ENCODE data around the gene APBA1.

The APBA1 gene

DNA sequence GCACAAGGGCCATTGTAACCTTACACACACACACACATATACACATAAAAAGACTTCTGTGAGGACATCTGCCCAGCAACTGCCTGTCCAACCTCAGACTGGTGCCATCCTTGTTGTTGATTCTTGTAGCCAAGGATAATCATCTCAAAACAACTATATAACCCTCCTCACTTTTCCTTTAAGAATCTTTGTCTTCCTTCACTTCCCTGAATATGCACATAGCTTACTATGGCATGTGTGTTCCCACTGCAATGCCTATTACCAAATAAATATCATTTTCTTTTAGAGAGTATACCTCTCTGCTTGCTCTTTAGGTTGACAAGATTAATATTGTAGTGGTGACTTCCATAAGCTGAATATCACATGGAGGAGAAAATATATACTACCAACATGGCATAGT, 55.2 kb downstream of the APBA1 start:
- DNase-seq, result no peak
- Histone ChIP-seq H3K4me1 (ENCODE audit: control insufficient read depth, insufficient read depth, low read length, poor library complexity, severe bottlenecking) (no peaks in the 10 kb centered on the region), H3K9me3 (ENCODE audit: control insufficient read depth, low read length) (no peaks in the 10 kb centered on the region), H3K27ac (ENCODE audit: insufficient read depth, low read length, poor library complexity, severe bottlenecking) (no peak overlapping the region), H3K4me3 (ENCODE audit: insufficient read depth, low read depth, low read length, poor library complexity, severe bottlenecking) (no peak overlapping the region), H3K36me3 (ENCODE audit: control insufficient read depth, insufficient read depth, low read length) (no peaks in the 10 kb centered on the region), H3K27me3 (replicated peaks; ENCODE audit: control insufficient read depth, insufficient read depth, low read length, poor library complexity, severe bottlenecking) (no peaks in the 10 kb centered on the region)

DNA sequence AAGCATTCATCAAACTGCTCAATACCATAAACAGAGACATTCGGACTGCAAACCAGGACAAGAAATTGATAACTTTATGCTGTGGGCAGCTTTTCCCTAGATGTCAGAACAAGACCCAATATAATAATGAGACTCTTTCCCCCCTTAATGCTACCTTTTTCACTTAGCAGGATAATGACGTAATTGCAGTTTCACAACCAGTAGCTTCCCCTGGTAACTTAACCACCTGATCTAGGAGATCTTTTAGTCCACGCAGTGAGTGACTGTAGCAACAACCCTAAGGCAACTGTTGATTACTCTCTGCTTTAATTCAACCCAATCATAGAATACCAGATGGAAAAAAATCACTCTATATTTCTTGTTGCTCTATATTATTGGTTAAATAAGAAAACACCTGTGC, 56.3 kb downstream of the APBA1 start:
- Histone ChIP-seq H3K4me3 (ENCODE audit: insufficient read depth, low read depth, low read length, poor library complexity, severe bottlenecking) (no peak overlapping the region), H3K27me3 (replicated peaks; ENCODE audit: control insufficient read depth, insufficient read depth, low read length, poor library complexity, severe bottlenecking) (no peaks in the 10 kb centered on the region), H3K9me3 (ENCODE audit: control insufficient read depth, low read length) (no peaks in the 10 kb centered on the region), H3K36me3 (ENCODE audit: control insufficient read depth, insufficient read depth, low read length) (no peaks in the 10 kb centered on the region), H3K27ac (ENCODE audit: insufficient read depth, low read length, poor library complexity, severe bottlenecking) (no peak overlapping the region), H3K4me1 (ENCODE audit: control insufficient read depth, insufficient read depth, low read length, poor library complexity, severe bottlenecking) (no peaks in the 10 kb centered on the region)
- DNase-seq, result no peak

DNA sequence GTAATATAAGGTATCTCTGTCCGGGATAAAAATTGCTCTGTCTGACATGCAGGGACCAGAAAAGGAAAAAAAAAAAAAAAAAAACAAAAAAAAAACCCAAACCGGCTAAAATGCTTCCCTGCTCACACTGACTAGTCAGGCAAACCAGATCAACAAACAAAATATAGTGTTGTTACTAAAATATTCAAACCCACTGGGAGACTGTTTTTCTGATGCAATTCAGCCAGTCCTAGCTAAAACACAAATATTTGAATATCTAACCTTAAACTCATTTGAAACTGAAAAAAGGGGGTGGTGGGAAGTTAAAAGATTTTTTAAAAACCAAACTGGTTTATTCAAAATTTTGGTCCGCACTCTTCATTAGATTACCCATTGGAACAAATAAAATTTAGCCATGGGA, 61.0 kb downstream of the APBA1 start:
- H3K27ac ChIP-seq (ENCODE audit: insufficient read depth, low read length, poor library complexity, severe bottlenecking), result no peak overlapping the region
- no peak overlapping the region for H3K4me3 ChIP-seq (ENCODE audit: insufficient read depth, low read depth, low read length, poor library complexity, severe bottlenecking)
- H3K4me1 ChIP-seq (ENCODE audit: control insufficient read depth, insufficient read depth, low read length, poor library complexity, severe bottlenecking), result no peaks in the 10 kb centered on the region
- H3K27me3 ChIP-seq (replicated peaks; ENCODE audit: control insufficient read depth, insufficient read depth, low read length, poor library complexity, severe bottlenecking), result no peaks in the 10 kb centered on the region
- no peak for DNase-seq
- no peaks in the 10 kb centered on the region for H3K9me3 ChIP-seq (ENCODE audit: control insufficient read depth, low read length)
- no peaks in the 10 kb centered on the region for H3K36me3 ChIP-seq (ENCODE audit: control insufficient read depth, insufficient read depth, low read length)

DNA sequence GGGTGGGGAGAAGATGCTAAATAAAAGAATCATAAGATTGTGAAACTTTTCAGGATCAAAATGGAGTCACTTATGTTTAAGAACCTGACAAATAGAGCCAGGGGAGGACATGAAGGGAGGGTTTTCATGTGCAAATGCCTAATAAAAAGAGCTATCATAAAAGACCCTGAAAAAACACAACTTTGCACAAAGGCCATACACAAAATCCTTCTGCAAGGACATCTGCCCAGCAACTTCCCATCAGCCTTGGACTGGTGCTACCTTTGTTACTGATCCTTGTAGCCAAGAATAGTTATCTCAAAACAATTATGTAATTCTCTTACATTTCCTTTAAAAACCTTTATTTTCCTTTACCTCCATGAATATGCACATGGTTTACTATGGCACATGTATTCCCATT, 63.0 kb downstream of the APBA1 start:
- H3K27ac ChIP-seq (ENCODE audit: insufficient read depth, low read length, poor library complexity, severe bottlenecking), result no peak overlapping the region
- no peak overlapping the region for H3K4me3 ChIP-seq (ENCODE audit: insufficient read depth, low read depth, low read length, poor library complexity, severe bottlenecking)
- no peaks in the 10 kb centered on the region for H3K9me3 ChIP-seq (ENCODE audit: control insufficient read depth, low read length)
- no peaks in the 10 kb centered on the region for H3K27me3 ChIP-seq (replicated peaks; ENCODE audit: control insufficient read depth, insufficient read depth, low read length, poor library complexity, severe bottlenecking)
- H3K4me1 ChIP-seq (ENCODE audit: control insufficient read depth, insufficient read depth, low read length, poor library complexity, severe bottlenecking), result no peaks in the 10 kb centered on the region
- DNase-seq, result no peak
- H3K36me3 ChIP-seq (ENCODE audit: control insufficient read depth, insufficient read depth, low read length), result no peaks in the 10 kb centered on the region

DNA sequence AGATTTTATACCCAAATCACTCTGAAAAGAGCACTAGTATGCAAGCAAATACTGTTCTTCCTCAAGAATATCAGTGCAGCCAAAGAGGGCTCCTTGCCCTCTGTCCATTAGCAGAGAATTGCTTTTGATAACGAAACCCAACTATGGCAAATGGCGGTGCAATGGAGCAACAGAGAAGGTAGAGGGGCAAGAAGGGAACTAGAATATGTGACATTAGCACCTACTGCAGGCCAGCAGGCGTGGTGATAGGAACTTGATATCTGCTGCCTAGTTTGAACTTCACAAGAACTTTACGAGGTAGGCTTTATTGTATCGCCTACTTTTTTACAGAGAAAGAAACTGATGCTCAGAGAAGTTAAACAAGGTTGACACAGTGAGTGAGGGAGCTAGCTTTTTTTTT, 66.1 kb downstream of the APBA1 start:
- no peak for DNase-seq
- Histone ChIP-seq H3K4me3 (ENCODE audit: insufficient read depth, low read depth, low read length, poor library complexity, severe bottlenecking) (no peak overlapping the region), H3K27ac (ENCODE audit: insufficient read depth, low read length, poor library complexity, severe bottlenecking) (no peak overlapping the region), H3K36me3 (ENCODE audit: control insufficient read depth, insufficient read depth, low read length) (no peaks in the 10 kb centered on the region), H3K4me1 (ENCODE audit: control insufficient read depth, insufficient read depth, low read length, poor library complexity, severe bottlenecking) (no peaks in the 10 kb centered on the region), H3K27me3 (replicated peaks; ENCODE audit: control insufficient read depth, insufficient read depth, low read length, poor library complexity, severe bottlenecking) (no peaks in the 10 kb centered on the region), H3K9me3 (ENCODE audit: control insufficient read depth, low read length) (no peaks in the 10 kb centered on the region)

GRCh38 chr9:69605406-69605805, 66.8 kb downstream of the APBA1 start:
- H3K9me3 ChIP-seq (ENCODE audit: control insufficient read depth, low read length), result no peaks in the 10 kb centered on the region
- no peak overlapping the region for H3K27ac ChIP-seq (ENCODE audit: insufficient read depth, low read length, poor library complexity, severe bottlenecking)
- no peaks in the 10 kb centered on the region for H3K36me3 ChIP-seq (ENCODE audit: control insufficient read depth, insufficient read depth, low read length)
- no peaks in the 10 kb centered on the region for H3K27me3 ChIP-seq (replicated peaks; ENCODE audit: control insufficient read depth, insufficient read depth, low read length, poor library complexity, severe bottlenecking)
- no peaks in the 10 kb centered on the region for H3K4me1 ChIP-seq (ENCODE audit: control insufficient read depth, insufficient read depth, low read length, poor library complexity, severe bottlenecking)
- H3K4me3 ChIP-seq (ENCODE audit: insufficient read depth, low read depth, low read length, poor library complexity, severe bottlenecking), result no peak overlapping the region
- no peak for DNase-seq

DNA sequence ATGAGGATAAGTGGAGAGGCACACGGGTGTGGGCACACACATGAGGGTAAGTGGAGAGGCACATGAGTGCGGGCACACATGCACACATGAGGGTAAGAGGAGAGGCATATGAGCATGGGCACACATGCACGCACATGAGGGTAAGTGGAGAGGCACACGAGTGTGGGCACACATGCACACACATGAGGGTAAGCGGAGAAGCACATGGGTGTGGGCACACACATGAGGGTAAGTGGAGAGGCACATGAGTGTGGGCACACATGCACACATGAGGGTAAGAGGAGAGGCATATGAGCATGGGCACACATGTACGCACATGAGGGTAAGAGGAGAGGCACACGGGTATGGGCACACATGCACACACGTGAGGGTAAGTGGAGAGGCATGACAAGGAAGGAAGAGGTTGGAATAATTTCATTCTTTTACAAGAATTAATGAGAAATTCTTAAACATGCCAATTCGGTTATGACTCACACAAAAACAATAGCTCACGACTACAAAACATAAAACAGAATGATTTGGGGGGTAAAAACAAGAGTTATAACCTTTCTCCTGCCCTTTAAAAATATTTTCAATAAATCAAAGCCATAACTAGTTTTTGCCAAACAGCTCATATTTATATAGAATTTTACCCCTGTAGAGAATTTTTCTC, 67.5 kb downstream of the APBA1 start:
- Histone ChIP-seq H3K27me3 (replicated peaks; ENCODE audit: control insufficient read depth, insufficient read depth, low read length, poor library complexity, severe bottlenecking) (no peaks in the 10 kb centered on the region), H3K9me3 (ENCODE audit: control insufficient read depth, low read length) (no peaks in the 10 kb centered on the region), H3K4me1 (ENCODE audit: control insufficient read depth, insufficient read depth, low read length, poor library complexity, severe bottlenecking) (no peaks in the 10 kb centered on the region), H3K27ac (ENCODE audit: insufficient read depth, low read length, poor library complexity, severe bottlenecking) (no peak overlapping the region), H3K36me3 (ENCODE audit: control insufficient read depth, insufficient read depth, low read length) (no peaks in the 10 kb centered on the region), H3K4me3 (ENCODE audit: insufficient read depth, low read depth, low read length, poor library complexity, severe bottlenecking) (no peak overlapping the region)
- DNase-seq, result no peak

- no peak overlapping the region for H3K27ac ChIP-seq (ENCODE audit: insufficient read depth, low read length, poor library complexity, severe bottlenecking)
- H3K9me3 ChIP-seq (ENCODE audit: control insufficient read depth, low read length), result no peaks in the 10 kb centered on the region
Measured at GRCh38 chr9:69603656-69604055, 68.5 kb downstream of the APBA1 start.

GRCh38 chr9:69602773-69603172, 69.4 kb downstream of the APBA1 start:
- Histone ChIP-seq H3K4me3 (ENCODE audit: insufficient read depth, low read depth, low read length, poor library complexity, severe bottlenecking) (no peak overlapping the region), H3K27me3 (replicated peaks; ENCODE audit: control insufficient read depth, insufficient read depth, low read length, poor library complexity, severe bottlenecking) (no peaks in the 10 kb centered on the region), H3K9me3 (ENCODE audit: control insufficient read depth, low read length) (no peaks in the 10 kb centered on the region), H3K27ac (ENCODE audit: insufficient read depth, low read length, poor library complexity, severe bottlenecking) (no peak overlapping the region), H3K36me3 (ENCODE audit: control insufficient read depth, insufficient read depth, low read length) (no peaks in the 10 kb centered on the region), H3K4me1 (ENCODE audit: control insufficient read depth, insufficient read depth, low read length, poor library complexity, severe bottlenecking) (no peaks in the 10 kb centered on the region)
- DNase-seq, result no peak

More at GRCh38 chr9:69603656-69604055, 68.5 kb downstream of the APBA1 start:
- Histone ChIP-seq H3K4me1 (ENCODE audit: control insufficient read depth, insufficient read depth, low read length, poor library complexity, severe bottlenecking) (no peaks in the 10 kb centered on the region), H3K36me3 (ENCODE audit: control insufficient read depth, insufficient read depth, low read length) (no peaks in the 10 kb centered on the region), H3K27me3 (replicated peaks; ENCODE audit: control insufficient read depth, insufficient read depth, low read length, poor library complexity, severe bottlenecking) (no peaks in the 10 kb centered on the region), H3K4me3 (ENCODE audit: insufficient read depth, low read depth, low read length, poor library complexity, severe bottlenecking) (no peak overlapping the region)
- no peak for DNase-seq

DNA sequence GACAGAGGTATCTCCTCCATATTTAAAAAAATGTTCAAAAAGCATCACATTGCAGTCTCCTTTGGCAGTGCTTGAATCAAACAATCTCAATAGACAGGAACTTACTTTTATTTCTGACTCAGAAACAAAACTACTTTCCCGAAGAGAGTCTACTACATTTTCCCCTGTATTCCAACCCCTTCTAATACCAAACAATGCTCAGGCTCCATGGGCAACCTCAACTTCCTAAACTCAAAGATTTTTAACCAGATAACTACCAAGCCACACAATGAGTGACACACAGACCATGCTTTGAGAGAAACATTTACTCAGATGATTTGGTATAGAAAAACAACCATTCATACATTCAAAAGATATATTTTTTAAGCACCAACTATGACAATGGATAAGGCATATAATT, 70.5 kb downstream of the APBA1 start:
- no peak overlapping the region for H3K27ac ChIP-seq (ENCODE audit: insufficient read depth, low read length, poor library complexity, severe bottlenecking)
- H3K4me1 ChIP-seq (ENCODE audit: control insufficient read depth, insufficient read depth, low read length, poor library complexity, severe bottlenecking), result no peaks in the 10 kb centered on the region
- no peak for DNase-seq
- no peaks in the 10 kb centered on the region for H3K36me3 ChIP-seq (ENCODE audit: control insufficient read depth, insufficient read depth, low read length)
- no peaks in the 10 kb centered on the region for H3K9me3 ChIP-seq (ENCODE audit: control insufficient read depth, low read length)
- no peak overlapping the region for H3K4me3 ChIP-seq (ENCODE audit: insufficient read depth, low read depth, low read length, poor library complexity, severe bottlenecking)
- H3K27me3 ChIP-seq (replicated peaks; ENCODE audit: control insufficient read depth, insufficient read depth, low read length, poor library complexity, severe bottlenecking), result no peaks in the 10 kb centered on the region

All from effector memory CD4-positive, alpha-beta T cell (primary cell).